Measurements from ENCODE around the gene PLPP2. TPM values are rescaled to one million over a fixed set of nuclear protein-coding genes. Genes with fewer than 3 reads are reported as not detected.

PLPP2 gene
- polyA plus RNA-seq, 1 donor (not counting 4 experiments of a cell fraction or from before 2014, with no cell fraction given) = 13.6 TPM

GRCh38 chr19:307111-307531, 15.9 kb upstream of the PLPP2 start:
- dilution Hi-C loops (cut with MboI; ENCODE audit: extremely low pct_ligation_motif_present, low sequenced_read_pairs) = no loop called here
- Histone ChIP-seq H3K4me3 (ENCODE audit: control insufficient read depth in 2 of 3, extremely low read depth in 1 of 3, insufficient read depth in 2 of 3, low read depth in 1 of 3, low read length in 3 of 3) (no peak overlapping the region), H3K27me3 (ENCODE audit: control insufficient read depth, extremely low read depth, insufficient read depth, low read length) (no peaks in the 10 kb centered on the region), H3K4me1 (ENCODE audit: control insufficient read depth, extremely low read depth, insufficient read depth, low read length) (no peaks in the 10 kb centered on the region), H4K20me1 (ENCODE audit: control insufficient read depth, extremely low read depth, insufficient read depth, low read length) (peaks cover 5% of the 10 kb centered on the region), H3K4me2 (ENCODE audit: control insufficient read depth, extremely low read depth, insufficient read depth, low read depth, low read length) (no peak overlapping the region), H3K27ac (ENCODE audit: control insufficient read depth, insufficient read depth, low read length) (no peak overlapping the region), H3K36me3 (ENCODE audit: control insufficient read depth in 2 of 2, extremely low read depth in 1 of 2, insufficient read depth in 2 of 2, low read length in 2 of 2) (peaks cover 22 to 32% of the 10 kb centered on the region in 2 experiments), H2AFZ (ENCODE audit: control insufficient read depth, low read length) (no peak overlapping the region), H3K9ac (ENCODE audit: control insufficient read depth, extremely low read depth, insufficient read depth, low read length) (no peak overlapping the region), H3K9me3 (ENCODE audit: control insufficient read depth, low read depth, low read length) (no peaks in the 10 kb centered on the region), H3K79me2 (ENCODE audit: control insufficient read depth, insufficient read depth, low read length) (peaks cover 15% of the 10 kb centered on the region), H3K9me1 (ENCODE audit: control insufficient read depth, extremely low read depth, insufficient read depth, low read length) (no peaks in the 10 kb centered on the region)
- no peak for TF ChIP-seq EZH2 (IDR thresholded peaks at IDR 0.05; ENCODE audit: low read length)
- TF ChIP-seq, protein P1, sequence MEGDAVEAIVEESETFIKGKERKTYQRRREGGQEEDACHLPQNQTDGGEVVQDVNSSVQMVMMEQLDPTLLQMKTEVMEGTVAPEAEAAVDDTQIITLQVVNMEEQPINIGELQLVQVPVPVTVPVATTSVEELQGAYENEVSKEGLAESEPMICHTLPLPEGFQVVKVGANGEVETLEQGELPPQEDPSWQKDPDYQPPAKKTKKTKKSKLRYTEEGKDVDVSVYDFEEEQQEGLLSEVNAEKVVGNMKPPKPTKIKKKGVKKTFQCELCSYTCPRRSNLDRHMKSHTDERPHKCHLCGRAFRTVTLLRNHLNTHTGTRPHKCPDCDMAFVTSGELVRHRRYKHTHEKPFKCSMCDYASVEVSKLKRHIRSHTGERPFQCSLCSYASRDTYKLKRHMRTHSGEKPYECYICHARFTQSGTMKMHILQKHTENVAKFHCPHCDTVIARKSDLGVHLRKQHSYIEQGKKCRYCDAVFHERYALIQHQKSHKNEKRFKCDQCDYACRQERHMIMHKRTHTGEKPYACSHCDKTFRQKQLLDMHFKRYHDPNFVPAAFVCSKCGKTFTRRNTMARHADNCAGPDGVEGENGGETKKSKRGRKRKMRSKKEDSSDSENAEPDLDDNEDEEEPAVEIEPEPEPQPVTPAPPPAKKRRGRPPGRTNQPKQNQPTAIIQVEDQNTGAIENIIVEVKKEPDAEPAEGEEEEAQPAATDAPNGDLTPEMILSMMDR (optimal IDR thresholded peaks at IDR 0.05 in 1 of 3, IDR thresholded peaks at IDR 0.05 in 1 of 3, conservative IDR thresholded peaks at IDR 0.05 in 1 of 3; ENCODE audit: extremely low read depth in 1 of 3, insufficient read depth in 2 of 3, low read length in 3 of 3) = no peak
- no peak for FAIRE-seq
- no peak for DNase-seq (ENCODE audit: low read depth, low spot score)

GRCh38 chr19:306151-306900, 15.1 kb upstream of the PLPP2 start:
- Histone ChIP-seq H3K27ac (ENCODE audit: control insufficient read depth, insufficient read depth, low read length) (no peak overlapping the region), H3K4me1 (ENCODE audit: control insufficient read depth, extremely low read depth, insufficient read depth, low read length) (no peaks in the 10 kb centered on the region), H3K4me3 (ENCODE audit: control insufficient read depth in 2 of 3, extremely low read depth in 1 of 3, insufficient read depth in 2 of 3, low read depth in 1 of 3, low read length in 3 of 3) (no peak overlapping the region), H3K4me2 (ENCODE audit: control insufficient read depth, extremely low read depth, insufficient read depth, low read depth, low read length) (no peak overlapping the region), H3K27me3 (ENCODE audit: control insufficient read depth, extremely low read depth, insufficient read depth, low read length) (no peaks in the 10 kb centered on the region), H3K79me2 (ENCODE audit: control insufficient read depth, insufficient read depth, low read length) (peaks cover 15% of the 10 kb centered on the region), H3K36me3 (ENCODE audit: control insufficient read depth in 2 of 2, extremely low read depth in 1 of 2, insufficient read depth in 2 of 2, low read length in 2 of 2) (peaks cover 22 to 29% of the 10 kb centered on the region in 2 experiments), H3K9ac (ENCODE audit: control insufficient read depth, extremely low read depth, insufficient read depth, low read length) (no peak overlapping the region), H4K20me1 (ENCODE audit: control insufficient read depth, extremely low read depth, insufficient read depth, low read length) (peaks cover 5% of the 10 kb centered on the region), H2AFZ (ENCODE audit: control insufficient read depth, low read length) (no peak overlapping the region), H3K9me3 (ENCODE audit: control insufficient read depth, low read depth, low read length) (no peaks in the 10 kb centered on the region), H3K9me1 (ENCODE audit: control insufficient read depth, extremely low read depth, insufficient read depth, low read length) (no peaks in the 10 kb centered on the region)
- FAIRE-seq (no peak), DNase-seq (ENCODE audit: low read depth, low spot score) (no peak)
- TF ChIP-seq EZH2 (IDR thresholded peaks at IDR 0.05; ENCODE audit: low read length) = no peak
- dilution Hi-C loops (cut with MboI; ENCODE audit: extremely low pct_ligation_motif_present, low sequenced_read_pairs) = no loop called here
